K562 (cell line): ENCODE data around the gene RETREG2. TPM values are rescaled to one million over a fixed set of nuclear protein-coding genes. Genes with fewer than 3 reads are reported as not detected.

Experiments used
- ATAC-seq: fragments of 200-7000 bp; cut with Tn5 transposase; 3 replicates; pipeline ENCODE4 v1.9.1; 2020; ENCODE audit warnings: moderate library complexity
- BruUV-seq: library from RNA; stranded (reverse); fragments of 400-500 nt; replicated peaks from 2 replicates; lab custom pipeline; 2021; lab: Mats Ljungman, UMichigan
- CTCF ChIA-PET: fragments of 300-600 bp; formaldehyde crosslinking; extraction: SDS; loops from one replicate; lab custom pipeline; 2021; ENCODE audit warnings: low intra/inter-chr PET ratio; lab: Yijun Ruan, JAX
- POLR2A ChIA-PET: fragments of 300-600, 350-650 bp; sonication (Branson Sonifier 250); formaldehyde crosslinking; extraction: SDS; loops from one replicate; lab custom pipeline; 2021; ENCODE audit warnings: antibody characterized with exemption, inconsistent platforms; lab: Yijun Ruan, JAX
- DNase-seq, 4 experiments: peaks; one replicate each; pipeline versions ENCODE4 v3.0.0 to v3.0.0-alpha.2; 2011 to 2018; ENCODE audit warnings: low spot score in 3 of 4, mixed read lengths in 3 of 4; ENCODE audit errors: extremely low read depth in 1 of 4
- FAIRE-seq: peaks from 2 replicates; lab custom pipeline; 2011; peaks lifted over from hg19 to GRCh38; lab: Jason Lieb, UNC
- H2AFZ ChIP-seq: 2 replicates; pipeline ENCODE4 v1.6.0; 2011; ENCODE audit warnings: low read depth, low read length, control low read depth, inconsistent platforms
- H3K27ac ChIP-seq: fragments of 200-600 bp; 3 replicates; pipeline ENCODE4 v1.8.0; 2011; ENCODE audit warnings: low read depth, mild to moderate bottlenecking, control low read depth, inconsistent platforms, low read length, moderate library complexity, mixed read lengths; ENCODE audit errors: extremely low read depth
- H3K27me3 ChIP-seq, 2 experiments: fragments of 300-600 bp in 1 of 2; 2 replicates in 1 of 2; 3 replicates in 1 of 2; pipeline versions ENCODE4 v1.6.0 to v1.8.0; 2011; ENCODE audit warnings: inconsistent platforms in 2 of 2, low read length in 2 of 2, mild to moderate bottlenecking in 1 of 2, mixed read lengths in 1 of 2, moderate library complexity in 1 of 2; ENCODE audit not compliant: control insufficient read depth in 2 of 2, insufficient read depth in 2 of 2
- H3K36me3 ChIP-seq: fragments of 300-600 bp; 3 replicates; pipeline ENCODE4 v1.8.0; 2011; ENCODE audit warnings: mild to moderate bottlenecking, low read length, inconsistent platforms; ENCODE audit not compliant: control insufficient read depth, insufficient read depth
- H3K4me1 ChIP-seq, 2 experiments: fragments of 200-600 bp in 1 of 2; replicated peaks in 1 of 2; 2 replicates in 1 of 2; 3 replicates in 1 of 2; pipeline versions ENCODE4 v1.5.1 to v1.8.0; 2011; ENCODE audit warnings: inconsistent platforms in 2 of 2, low read length in 2 of 2, mild to moderate bottlenecking in 1 of 2, mixed read lengths in 1 of 2, moderate library complexity in 1 of 2; ENCODE audit not compliant: control insufficient read depth in 2 of 2, insufficient read depth in 2 of 2
- H3K4me2 ChIP-seq: 2 replicates; pipeline ENCODE4 v1.6.1; 2011; ENCODE audit warnings: low read length, control low read depth, inconsistent platforms, mixed read lengths; ENCODE audit not compliant: insufficient read depth
- H3K4me3 ChIP-seq: fragments of 200-600 bp; sonication (generic), shearing (Covaris generic); 2 replicates; pipeline ENCODE4 v1.5.1; 2016; ENCODE audit warnings: control low read depth, inconsistent platforms
- H3K79me2 ChIP-seq: fragments of 200-600 bp; 3 replicates; pipeline ENCODE4 v1.8.0; 2011; ENCODE audit warnings: low read length, inconsistent platforms; ENCODE audit not compliant: control insufficient read depth, insufficient read depth
- H3K9ac ChIP-seq, 2 experiments: 2 replicates each; pipeline versions ENCODE4 v1.6.0 to v1.6.1; 2011; ENCODE audit warnings: low read depth in 2 of 2, low read length in 2 of 2, control low read depth in 1 of 2, inconsistent platforms in 1 of 2, mild to moderate bottlenecking in 1 of 2, mixed read lengths in 1 of 2; ENCODE audit not compliant: insufficient read depth in 1 of 2
- H3K9me1 ChIP-seq: one replicate; pipeline ENCODE4 v1.6.0; 2011; ENCODE audit warnings: inconsistent platforms, mild to moderate bottlenecking, low read length, moderate library complexity; ENCODE audit not compliant: control insufficient read depth, insufficient read depth
- H3K9me3 ChIP-seq: replicated peaks from 2 replicates; pipeline ENCODE4 v1.5.1; 2011; ENCODE audit warnings: low read depth, low read length, inconsistent platforms; ENCODE audit not compliant: control insufficient read depth, insufficient read depth
- H4K20me1 ChIP-seq: replicated peaks from 2 replicates; pipeline ENCODE4 v1.6.1; 2011; ENCODE audit warnings: low read length, inconsistent platforms, mixed read lengths; ENCODE audit not compliant: control insufficient read depth, insufficient read depth
- CBFA2T2 ChIP-seq: fragments of 450-650 bp; conservative IDR thresholded peaks from 2 replicates; pipeline ENCODE4 v1.6.1; 2017; ENCODE audit warnings: mild to moderate bottlenecking
- FOXJ2 ChIP-seq: fragments of 200-800 bp; sonication (Bioruptor generic); IDR thresholded peaks from 2 replicates; pipeline ENCODE4 v1.6.1; 2016; ENCODE audit warnings: missing genetic modification characterization, missing compliant biosample characterization
- FOXJ3 ChIP-seq: sonication (generic); formaldehyde crosslinking; IDR thresholded peaks from 2 replicates; pipeline ENCODE4 v1.4.0; 2020; ENCODE audit warnings: mild to moderate bottlenecking, missing genetic modification reagents
- GTF2A2 ChIP-seq: IDR thresholded peaks from 2 replicates; pipeline ENCODE4 v1.6.1; 2016; ENCODE audit warnings: mild to moderate bottlenecking, missing genetic modification characterization, missing compliant biosample characterization
- SUPT5H ChIP-seq: fragments of 450-650 bp; IDR thresholded peaks from 2 replicates; pipeline ENCODE4 v1.6.1; 2016
- ZFP30 ChIP-seq: fragments of 250-450 bp; sonication (Bioruptor Pico); IDR thresholded peaks from 2 replicates; pipeline ENCODE4 v1.8.0; 2022; ENCODE audit warnings: moderate library complexity, mild to moderate bottlenecking, inconsistent platforms, borderline replicate concordance
- ZNF165 ChIP-seq: fragments of 250-450 bp; sonication (Bioruptor Pico); IDR thresholded peaks from 2 replicates; pipeline ENCODE4 v1.4.0; 2020; ENCODE audit warnings: borderline replicate concordance
- ZNF347 ChIP-seq: fragments of 450-650 bp; formaldehyde crosslinking; IDR thresholded peaks from 2 replicates; pipeline ENCODE4 v1.4.0; 2020; ENCODE audit warnings: low read depth, mild to moderate bottlenecking, moderate library complexity
- WGBS: fragments of 100-300 bp; shearing (Covaris generic); methylation state at CpG from one replicate; pipeline ENCODE4 v1.1.6; 2016; ENCODE audit warnings: low coverage, mixed read lengths; ENCODE audit not compliant: insufficient coverage; ENCODE audit errors: missing lambda C conversion rate; 5-methylcytosine and 5-hydroxymethylcytosine counted together
- in situ Hi-C: fragments of 300-500 bp; cut with MboI; formaldehyde crosslinking; loops from 4 replicates; pipeline ENCODE4 v1.15.0; 2018; ENCODE audit warnings: inconsistent platforms, mixed read lengths
- intact Hi-C: fragments of 100-400 bp; cut with micrococcal nuclease; formaldehyde crosslinking; loops from 2 replicates; pipeline ENCODE4 v1.14.2; 2022
- polyA plus RNA-seq, 8 experiments: library from polyadenylated mRNA; depleted of rRNA in 4 of 8; stranded (reverse) in 5 of 8; unstranded in 3 of 8; fragments of >200 nt; fragmentation: Nextera tagmentation in 2 of 8; fragmentation: Illumina TruSeq in 1 of 8; extraction: Ambion mirVana in 2 of 8; extraction: Trizol in 1 of 8; gene quantifications; 2 replicates each; pipeline versions ENCODE4 v1.2.1 to v1.2.3, GENCODE V29; 2011 to 2014; ENCODE audit warnings: inconsistent platforms in 1 of 8, missing spikeins in 1 of 8
- total RNA-seq, 7 experiments: library from RNA; depleted of rRNA in 6 of 7; stranded (reverse); fragments of >200 nt in 6 of 7; fragmentation: Illumina TruSeq in 2 of 7; extraction: Trizol in 2 of 7; gene quantifications; 2 replicates each; pipeline versions ENCODE4 v1.2.1 to v1.2.3, GENCODE V29; 2011 to 2021; ENCODE audit warnings: low replicate concordance in 1 of 7
- TF ChIP-seq, protein P1 (sequence below): fragments of 250-450 bp; sonication (Bioruptor Pico); IDR thresholded peaks from 2 replicates; pipeline ENCODE4 v1.5.0; 2021; ENCODE audit warnings: mild to moderate bottlenecking, moderate library complexity
- TF ChIP-seq, protein P2 (sequence below): fragments of 450-650 bp; IDR thresholded peaks from 2 replicates; pipeline ENCODE4 v1.6.1; 2016; ENCODE audit warnings: missing biosample characterization, missing genetic modification characterization

The RETREG2 gene
- total and polyA plus RNA-seq, 9 of the 15 experiments (the other 6 are each of a cell fraction or from before 2014, with no cell fraction given), result 4.9 to 40.1 (median 19.2) TPM

DNA sequence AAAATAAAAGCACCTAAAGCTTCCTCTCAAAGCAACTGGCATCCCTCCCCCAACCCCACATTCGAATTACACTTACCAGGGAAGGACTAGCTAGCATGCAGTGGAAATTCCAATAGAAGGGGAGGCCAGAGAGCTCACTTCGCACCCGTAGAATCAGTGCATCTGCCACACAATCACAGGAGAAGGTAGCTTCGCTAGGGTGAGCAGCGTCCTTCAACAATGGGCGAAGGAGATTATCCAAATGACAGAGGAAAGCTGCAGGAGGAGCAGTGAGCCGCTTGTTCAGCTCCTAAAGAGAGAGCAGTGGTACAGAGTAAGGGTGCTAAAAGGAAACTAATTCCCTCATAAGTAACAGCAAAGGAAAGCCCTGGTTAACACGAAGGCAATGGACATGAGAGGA is 20.7 kb upstream of the RETREG2 start:
- no peak for FAIRE-seq
- intact Hi-C loops, result loop anchor here (10.0 kb wide), 1 partner anchor 303 kb away; the partner anchor contains the start of gene WNT6
- CTCF ChIA-PET, result no interaction called here

DNA sequence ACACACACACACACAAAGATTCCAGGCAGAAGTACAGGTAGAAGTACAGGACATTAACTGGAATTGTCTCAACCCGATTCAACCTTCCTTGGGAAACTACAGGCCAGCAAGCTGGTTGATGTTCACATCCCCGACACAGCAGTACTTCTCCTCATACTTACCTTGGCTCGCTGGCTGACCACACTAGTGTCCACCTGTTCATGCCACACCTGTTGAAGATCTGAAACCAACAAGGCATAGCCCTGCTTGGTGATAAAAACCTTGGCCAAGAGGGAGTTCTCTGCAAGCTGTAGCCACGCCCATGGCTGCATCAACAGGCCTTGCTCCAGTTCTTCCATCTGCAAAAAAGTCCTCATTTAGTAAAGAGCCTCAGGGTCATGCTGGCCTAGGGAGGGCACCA is 20.1 kb upstream of the RETREG2 start:
- H3K4me3 ChIP-seq, result no peak overlapping the region
- no peaks in the 10 kb centered on the region; the same call in 2 of the 3 replicates for H3K79me2 ChIP-seq
- no peak overlapping the region for H2AFZ ChIP-seq
- no peaks in the 10 kb centered on the region for H3K27me3 ChIP-seq
- FAIRE-seq (no peak), ATAC-seq (no peak), DNase-seq (no peak)
- no peaks in the 10 kb centered on the region for H3K9me3 ChIP-seq
- no peak overlapping the region for H3K4me2 ChIP-seq
- CTCF ChIA-PET, result no interaction called here
- H3K36me3 ChIP-seq, result 0 out of 3 replicates have a peak, but pooled peaks cover 11% of the 10 kb centered on the region
- no peak overlapping the region for H3K9ac ChIP-seq
- POLR2A ChIA-PET, result no interaction called here
- in situ Hi-C loops (loop anchor here (5.0 to 10.0 kb wide), 2 partner anchors 101 to 133 kb away; no protein-coding TSS in a partner anchor), intact Hi-C loops (loop anchor here (10.0 kb wide), 1 partner anchor 303 kb away; the partner anchor contains the start of gene WNT6)
- BruUV-seq, result no TSS peak
- H4K20me1 ChIP-seq, result no peaks in the 10 kb centered on the region; the same call in 1 of the 2 replicates
- H3K4me1 ChIP-seq, result peaks cover 8 to 13% of the 10 kb centered on the region in 2 experiments; a peak in 4 of 5 replicates
- no peaks in the 10 kb centered on the region for H3K9me1 ChIP-seq
- H3K27ac ChIP-seq, result no peak overlapping the region
- 66% methylated on average over 4 of the region's 4 CpGs for WGBS
- no peak for TF ChIP-seq CBFA2T2
- no peak for TF ChIP-seq FOXJ3 (CRISPR knock-in tag)
- TF ChIP-seq ZNF165 (CRISPR knock-in tag), result no peak
- TF ChIP-seq SUPT5H, result no peak
- no peak for TF ChIP-seq ZNF347 (CRISPR knock-in tag)
- no peak for TF ChIP-seq FOXJ2
- TF ChIP-seq, protein P1, sequence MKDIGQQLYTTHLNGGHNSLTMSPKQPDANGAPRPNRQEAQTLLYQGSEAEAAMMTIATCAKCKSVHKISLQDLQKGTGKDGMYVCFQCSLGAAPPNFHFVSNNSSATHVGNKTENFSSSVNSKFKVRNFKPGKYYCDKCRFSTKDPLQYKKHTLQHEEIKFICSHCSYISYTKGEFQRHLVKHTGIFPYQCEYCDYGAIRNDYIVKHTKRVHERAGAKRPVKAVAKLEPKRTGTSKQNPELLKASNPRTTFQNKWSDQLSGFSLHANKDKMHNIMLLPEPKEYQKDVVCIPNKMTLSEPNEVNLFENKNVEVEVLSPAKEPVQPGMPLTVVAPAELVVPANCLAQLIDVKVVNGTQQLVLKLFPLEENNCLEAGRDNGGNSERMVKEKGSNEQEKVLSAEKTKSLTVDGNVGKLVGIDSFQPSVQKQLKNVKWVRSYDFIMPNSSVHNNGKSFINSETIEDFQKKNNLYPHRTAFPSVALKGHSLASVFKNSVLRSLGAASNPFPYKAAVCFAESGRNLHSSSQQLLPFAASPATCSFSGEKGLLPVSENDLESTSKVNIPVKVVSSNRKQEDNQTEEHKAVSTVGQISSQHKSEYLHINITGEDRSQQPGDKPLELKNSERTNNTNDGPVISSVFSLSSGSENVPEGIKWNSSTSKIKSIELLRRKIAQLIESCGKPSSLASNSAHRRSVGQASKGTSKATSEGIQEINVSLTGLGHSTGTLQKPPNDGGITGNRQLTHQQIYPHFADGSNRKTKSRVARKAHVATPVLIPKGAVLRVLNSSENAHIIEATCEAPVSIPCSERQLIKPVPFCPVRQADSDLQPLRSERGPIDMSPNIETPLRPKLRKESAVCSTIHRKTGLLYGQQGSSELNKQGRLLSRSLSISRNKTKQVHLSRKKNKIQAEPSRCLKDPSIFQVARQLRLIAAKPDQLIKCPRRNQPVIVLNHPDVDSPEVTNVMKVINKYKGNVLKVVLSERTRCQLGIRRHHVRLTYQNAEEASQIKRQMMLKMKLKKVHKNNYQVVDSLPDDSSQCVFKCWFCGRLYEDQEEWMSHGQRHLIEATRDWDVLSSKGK (CRISPR knock-in tag), result no peak
- TF ChIP-seq ZFP30, result no peak

More for the DNA sequence above, 20.7 kb upstream of the RETREG2 start:
- ATAC-seq (no peak), DNase-seq (no peak)
- Histone ChIP-seq H3K9ac (no peak overlapping the region), H3K4me3 (no peak overlapping the region), H3K4me2 (no peak overlapping the region), H3K9me1 (no peaks in the 10 kb centered on the region), H3K27ac (no peak overlapping the region), H3K36me3 (0 out of 3 replicates have a peak, but pooled peaks cover 12% of the 10 kb centered on the region), H3K27me3 (no peaks in the 10 kb centered on the region), H3K79me2 (no peaks in the 10 kb centered on the region; the same call in 2 of the 3 replicates), H3K4me1 (peaks cover 8 to 13% of the 10 kb centered on the region in 2 experiments; a peak in 4 of 5 replicates), H4K20me1 (no peaks in the 10 kb centered on the region; the same call in 1 of the 2 replicates), H2AFZ (no peak overlapping the region), H3K9me3 (no peaks in the 10 kb centered on the region)
- WGBS, result 67% methylated on average over 8 of the region's 8 CpGs
- in situ Hi-C loops, result loop anchor here (5.0 to 10.0 kb wide), 2 partner anchors 100 to 133 kb away; no protein-coding TSS in a partner anchor
- POLR2A ChIA-PET, result interaction anchor here (0.6 kb wide), 1 partner anchor 12 kb away, joined by 3 read pairs; no protein-coding TSS in a partner anchor
- no TSS peak for BruUV-seq
- TF ChIP-seq GTF2A2 (tag), result no peak
- TF ChIP-seq CBFA2T2, result no peak
- TF ChIP-seq, protein P2, sequence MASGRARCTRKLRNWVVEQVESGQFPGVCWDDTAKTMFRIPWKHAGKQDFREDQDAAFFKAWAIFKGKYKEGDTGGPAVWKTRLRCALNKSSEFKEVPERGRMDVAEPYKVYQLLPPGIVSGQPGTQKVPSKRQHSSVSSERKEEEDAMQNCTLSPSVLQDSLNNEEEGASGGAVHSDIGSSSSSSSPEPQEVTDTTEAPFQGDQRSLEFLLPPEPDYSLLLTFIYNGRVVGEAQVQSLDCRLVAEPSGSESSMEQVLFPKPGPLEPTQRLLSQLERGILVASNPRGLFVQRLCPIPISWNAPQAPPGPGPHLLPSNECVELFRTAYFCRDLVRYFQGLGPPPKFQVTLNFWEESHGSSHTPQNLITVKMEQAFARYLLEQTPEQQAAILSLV, result no peak
